ENCODE results near the gene IFI27. TPM values are rescaled to one million over a fixed set of nuclear protein-coding genes. Genes with fewer than 3 reads are reported as not detected.
"Not testable (repeated sequence)": the region's sequence is repeated elsewhere in the genome, so short reads cannot be mapped to it uniquely, and the experiment has no call there.

IFI27 gene
- total and polyA plus RNA-seq, 4 donors, result 94.1 to 883 (median 378) TPM

DNA sequence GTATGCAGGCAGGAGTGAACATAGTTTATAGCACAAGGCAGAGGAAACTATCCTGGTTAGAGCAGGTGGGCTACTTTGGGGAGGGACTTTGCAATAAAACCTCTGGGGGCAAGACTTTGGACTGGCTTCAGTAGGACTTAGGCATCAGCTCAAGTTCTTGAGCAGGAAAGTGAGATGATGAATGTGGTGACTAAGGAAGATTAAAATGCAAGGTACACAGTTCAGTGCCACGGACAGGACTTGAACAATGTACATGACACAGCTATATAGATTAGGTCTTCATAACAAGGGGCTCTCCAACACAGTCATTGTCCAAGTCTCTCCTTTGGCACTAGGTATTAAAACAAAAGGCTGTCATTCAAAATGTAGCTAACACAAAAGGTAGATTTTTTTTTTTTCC, 42.1 kb downstream of the IFI27 start:
- H3K27ac ChIP-seq (ENCODE audit: low read depth in 1 of 2, low read length in 1 of 2), result no peak overlapping the region
- H3K27me3 ChIP-seq (ENCODE audit: control insufficient read depth in 3 of 3, insufficient read depth in 3 of 3, low read length in 2 of 3), result no peaks in the 10 kb centered on the region
- no peak overlapping the region for H3K4me3 ChIP-seq
- H3K36me3 ChIP-seq (ENCODE audit: control insufficient read depth in 4 of 4, insufficient read depth in 4 of 4, low read length in 4 of 4), result no peaks in the 10 kb centered on the region
- ATAC-seq (ENCODE audit: insufficient read depth, low FRiP score) (no peak), DNase-seq (no peak)
- 77 to 81% methylated on average over 1 of the region's 1 CpG for WGBS, 2 donors
- no peak overlapping the region for H3K9ac ChIP-seq (ENCODE audit: insufficient read depth in 1 of 2, low read length in 2 of 2)
- H3K9me3 ChIP-seq (ENCODE audit: control insufficient read depth in 4 of 4, insufficient read depth in 3 of 4, low read length in 3 of 4), result no peaks in the 10 kb centered on the region
- TF ChIP-seq, protein P1, sequence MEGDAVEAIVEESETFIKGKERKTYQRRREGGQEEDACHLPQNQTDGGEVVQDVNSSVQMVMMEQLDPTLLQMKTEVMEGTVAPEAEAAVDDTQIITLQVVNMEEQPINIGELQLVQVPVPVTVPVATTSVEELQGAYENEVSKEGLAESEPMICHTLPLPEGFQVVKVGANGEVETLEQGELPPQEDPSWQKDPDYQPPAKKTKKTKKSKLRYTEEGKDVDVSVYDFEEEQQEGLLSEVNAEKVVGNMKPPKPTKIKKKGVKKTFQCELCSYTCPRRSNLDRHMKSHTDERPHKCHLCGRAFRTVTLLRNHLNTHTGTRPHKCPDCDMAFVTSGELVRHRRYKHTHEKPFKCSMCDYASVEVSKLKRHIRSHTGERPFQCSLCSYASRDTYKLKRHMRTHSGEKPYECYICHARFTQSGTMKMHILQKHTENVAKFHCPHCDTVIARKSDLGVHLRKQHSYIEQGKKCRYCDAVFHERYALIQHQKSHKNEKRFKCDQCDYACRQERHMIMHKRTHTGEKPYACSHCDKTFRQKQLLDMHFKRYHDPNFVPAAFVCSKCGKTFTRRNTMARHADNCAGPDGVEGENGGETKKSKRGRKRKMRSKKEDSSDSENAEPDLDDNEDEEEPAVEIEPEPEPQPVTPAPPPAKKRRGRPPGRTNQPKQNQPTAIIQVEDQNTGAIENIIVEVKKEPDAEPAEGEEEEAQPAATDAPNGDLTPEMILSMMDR (IDR thresholded peaks at IDR 0.05; ENCODE audit: control extremely low read depth, extremely low read depth), result no peak
- H3K4me1 ChIP-seq (ENCODE audit: control insufficient read depth in 5 of 5, insufficient read depth in 5 of 5, low read length in 5 of 5), result no peaks in the 10 kb centered on the region

DNA sequence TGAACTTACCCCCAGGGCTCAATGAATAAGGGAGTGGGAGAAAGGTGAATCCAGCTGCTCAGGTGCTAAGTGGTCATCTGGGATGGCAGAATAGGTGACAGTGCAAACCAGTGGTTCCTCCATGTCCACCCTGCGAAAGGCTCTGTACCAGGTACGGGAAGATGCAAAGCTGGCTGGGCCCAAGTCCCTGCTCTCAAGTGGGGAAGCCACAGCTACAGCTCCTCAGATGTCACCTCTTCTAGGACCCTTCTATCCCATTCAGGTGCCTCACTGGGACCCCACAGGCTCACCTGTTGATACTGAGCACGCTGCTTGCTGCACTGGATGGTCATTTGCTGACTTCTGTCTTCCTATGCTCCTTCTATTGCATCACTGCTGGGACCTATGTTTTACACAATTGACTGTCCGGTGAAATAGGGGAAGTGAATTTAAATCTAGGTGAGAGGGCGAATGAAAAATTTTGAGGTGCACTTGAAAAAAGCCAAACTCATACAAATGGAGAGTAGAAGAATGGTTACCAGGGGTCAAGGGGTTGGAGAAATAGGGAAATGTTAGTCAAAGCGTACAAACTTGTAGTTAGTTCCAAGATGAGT, 43.3 kb downstream of the IFI27 start:
- ATAC-seq (ENCODE audit: insufficient read depth, low FRiP score) (no peak), DNase-seq (no peak)
- Histone ChIP-seq H3K4me1 (ENCODE audit: control insufficient read depth in 5 of 5, insufficient read depth in 5 of 5, low read length in 5 of 5) (no peaks in the 10 kb centered on the region), H3K27me3 (ENCODE audit: control insufficient read depth in 3 of 3, insufficient read depth in 3 of 3, low read length in 2 of 3) (no peaks in the 10 kb centered on the region), H3K4me3 (no peak overlapping the region), H3K9me3 (ENCODE audit: control insufficient read depth in 4 of 4, insufficient read depth in 3 of 4, low read length in 3 of 4) (no peaks in the 10 kb centered on the region), H3K36me3 (ENCODE audit: control insufficient read depth in 4 of 4, insufficient read depth in 4 of 4, low read length in 4 of 4) (no peaks in the 10 kb centered on the region), H3K9ac (ENCODE audit: insufficient read depth in 1 of 2, low read length in 2 of 2) (no peak overlapping the region), H3K27ac (ENCODE audit: low read depth in 1 of 2, low read length in 1 of 2) (no peak overlapping the region)
- TF ChIP-seq, protein P1 (IDR thresholded peaks at IDR 0.05; ENCODE audit: control extremely low read depth, extremely low read depth), result no peak
- WGBS, 2 donors, result 60 to 73% methylated on average over 6 of the region's 6 CpGs

DNA sequence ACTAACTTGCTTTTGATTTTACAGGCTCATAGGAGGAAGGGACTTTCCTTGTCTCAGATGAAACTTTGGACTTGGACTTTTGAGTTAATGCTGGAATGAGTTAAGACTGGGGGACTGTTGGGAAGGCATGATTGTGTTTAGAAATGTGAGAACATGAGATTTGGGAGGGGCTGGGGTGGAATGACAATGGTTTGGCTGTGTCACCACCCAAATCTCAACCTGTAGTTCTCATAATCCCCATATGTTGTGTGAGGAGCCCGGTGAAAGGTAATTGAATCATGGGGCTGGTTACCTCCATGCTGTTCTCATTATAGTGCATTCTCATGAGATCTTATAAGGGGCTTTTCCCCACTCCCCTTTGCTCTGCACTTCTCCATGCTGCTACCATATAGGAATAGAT, 45.6 kb downstream of the IFI27 start:
- not testable (repeated sequence) for DNase-seq

DNA sequence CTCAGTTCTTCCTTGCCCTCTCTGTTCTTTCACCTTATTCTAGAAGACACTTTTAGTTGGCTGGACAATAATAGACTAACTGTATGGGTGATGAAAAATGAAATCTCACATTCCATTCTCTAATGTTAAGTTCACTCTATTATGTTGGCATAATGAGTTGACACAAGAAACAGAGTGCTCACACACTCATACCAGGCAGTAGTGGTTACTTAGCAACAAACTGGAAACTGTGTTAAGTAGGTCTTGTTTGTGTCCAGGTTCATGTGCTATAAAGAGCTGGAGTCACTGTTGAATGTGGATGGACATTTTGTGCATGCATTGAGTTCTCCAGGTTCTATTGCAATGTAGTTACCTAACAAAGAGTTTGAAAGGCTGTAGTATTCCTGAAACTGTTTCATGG, 46.7 kb downstream of the IFI27 start:
- Histone ChIP-seq H3K9ac (ENCODE audit: insufficient read depth in 1 of 2, low read length in 2 of 2) (no peak overlapping the region), H3K4me1 (ENCODE audit: control insufficient read depth in 5 of 5, insufficient read depth in 5 of 5, low read length in 5 of 5) (peaks cover 0 to 4% (median 2%) of the 10 kb centered on the region in 5 donors), H3K27ac (ENCODE audit: low read depth in 1 of 2, low read length in 1 of 2) (no peak overlapping the region), H3K9me3 (ENCODE audit: control insufficient read depth in 4 of 4, insufficient read depth in 3 of 4, low read length in 3 of 4) (no peaks in the 10 kb centered on the region), H3K27me3 (ENCODE audit: control insufficient read depth in 3 of 3, insufficient read depth in 3 of 3, low read length in 2 of 3) (no peaks in the 10 kb centered on the region), H3K4me3 (no peak overlapping the region), H3K36me3 (ENCODE audit: control insufficient read depth in 4 of 4, insufficient read depth in 4 of 4, low read length in 4 of 4) (no peaks in the 10 kb centered on the region)
- DNase-seq, result peak in 2 of 3 donors; percentile 55 to 71
- peak; percentile 85 for ATAC-seq (ENCODE audit: insufficient read depth, low FRiP score)
- TF ChIP-seq, protein P1 (IDR thresholded peaks at IDR 0.05; ENCODE audit: control extremely low read depth, extremely low read depth), result no peak

More for the DNA sequence above, 45.6 kb downstream of the IFI27 start:
- not testable (repeated sequence) for H3K4me1 ChIP-seq (ENCODE audit: control insufficient read depth in 5 of 5, insufficient read depth in 5 of 5, low read length in 5 of 5); H3K9ac ChIP-seq (ENCODE audit: insufficient read depth in 1 of 2, low read length in 2 of 2); H3K4me3 ChIP-seq; H3K27ac ChIP-seq (ENCODE audit: low read depth in 1 of 2, low read length in 1 of 2); H3K36me3 ChIP-seq (ENCODE audit: control insufficient read depth in 4 of 4, insufficient read depth in 4 of 4, low read length in 4 of 4); H3K27me3 ChIP-seq (ENCODE audit: control insufficient read depth in 3 of 3, insufficient read depth in 3 of 3, low read length in 2 of 3); H3K9me3 ChIP-seq (ENCODE audit: control insufficient read depth in 4 of 4, insufficient read depth in 3 of 4, low read length in 3 of 4); ATAC-seq (ENCODE audit: insufficient read depth, low FRiP score)
- WGBS, 2 donors, result 95 to 100% methylated on average over 1 of the region's 1 CpG
